Liver (tissue), 9 donors: Measurements from ENCODE around the gene OR3A2. TPM values are rescaled to one million over a fixed set of nuclear protein-coding genes. Genes with fewer than 3 reads are reported as not detected.
"Not testable (repeated sequence)": the region's sequence is repeated elsewhere in the genome, so short reads cannot be mapped to it uniquely, and the experiment has no call there.

Experiments used
- DNase-seq: peaks from one replicate; pipeline ENCODE4 v3.0.0-alpha.2; 2017; ENCODE audit warnings: low spot score
- H3K27ac ChIP-seq, 2 donors: one replicate each; pipeline ENCODE4 v1.7.0; 2013; ENCODE audit warnings: inconsistent platforms in 2 of 2, low read length in 2 of 2, control low read depth in 1 of 2, low read depth in 1 of 2, mild to moderate bottlenecking in 1 of 2
- H3K27me3 ChIP-seq, 4 donors: one replicate each; pipeline versions ENCODE4 v1.6.1 to v1.7.0; 2013; ENCODE audit warnings: low read length in 3 of 4, inconsistent platforms in 1 of 4, mild to moderate bottlenecking in 1 of 4, moderate library complexity in 1 of 4; ENCODE audit not compliant: control insufficient read depth in 4 of 4, insufficient read depth in 4 of 4
- H3K36me3 ChIP-seq, 4 donors: one replicate each; pipeline versions ENCODE4 v1.6.1 to v1.7.0; 2013; ENCODE audit warnings: low read length in 3 of 4, mild to moderate bottlenecking in 3 of 4, low read depth in 1 of 4, moderate library complexity in 1 of 4; ENCODE audit not compliant: control insufficient read depth in 4 of 4, insufficient read depth in 3 of 4
- H3K4me1 ChIP-seq, 4 donors: one replicate each; pipeline versions ENCODE4 v1.6.1 to v1.7.0; 2013; ENCODE audit warnings: low read length in 3 of 4, mild to moderate bottlenecking in 3 of 4, moderate library complexity in 1 of 4; ENCODE audit not compliant: control insufficient read depth in 4 of 4, insufficient read depth in 4 of 4
- H3K4me3 ChIP-seq, 3 donors: one replicate each; pipeline versions ENCODE4 v1.6.1 to v1.7.0; 2013; ENCODE audit warnings: low read length in 3 of 3, control low read depth in 1 of 3, low read depth in 1 of 3, mild to moderate bottlenecking in 1 of 3
- H3K9ac ChIP-seq, 2 donors: one replicate each; pipeline ENCODE4 v1.7.0; 2013; ENCODE audit warnings: low read length in 2 of 2, mild to moderate bottlenecking in 2 of 2, moderate library complexity in 2 of 2, control low read depth in 1 of 2, low read depth in 1 of 2
- H3K9me3 ChIP-seq, 4 donors: one replicate each; pipeline versions ENCODE4 v1.6.1 to v1.7.0; 2013; ENCODE audit warnings: low read length in 3 of 4; ENCODE audit not compliant: control insufficient read depth in 4 of 4
- ATF3 ChIP-seq: IDR thresholded peaks from 2 replicates; pipeline ENCODE4 v1.6.1; 2016; ENCODE audit warnings: antibody characterized with exemption
- CTCF ChIP-seq: fragments of 150-350 bp; IDR thresholded peaks from 2 replicates; pipeline ENCODE4 v1.5.1; 2017; ENCODE audit warnings: improper control_type of control experiment, low read depth, low read length; ENCODE audit not compliant: missing input control
- FOXA2 ChIP-seq: IDR thresholded peaks from 2 replicates; pipeline ENCODE4 v1.6.1; 2016; ENCODE audit warnings: antibody characterized with exemption
- GABPA ChIP-seq, 2 donors: IDR thresholded peaks in 1 of 2; conservative IDR thresholded peaks in 1 of 2; 2 replicates each; pipeline ENCODE4 v1.6.1; 2016; ENCODE audit warnings: antibody characterized with exemption in 2 of 2, mild to moderate bottlenecking in 1 of 2, moderate library complexity in 1 of 2
- HNF4A ChIP-seq, 2 donors: conservative IDR thresholded peaks; 2 replicates each; pipeline ENCODE4 v1.6.1; 2016; ENCODE audit warnings: antibody characterized with exemption in 2 of 2, mild to moderate bottlenecking in 2 of 2
- HNF4G ChIP-seq: IDR thresholded peaks from 2 replicates; pipeline ENCODE4 v1.6.1; 2016; ENCODE audit warnings: antibody characterized with exemption
- JUND ChIP-seq, 2 donors: IDR thresholded peaks; 2 replicates each; pipeline ENCODE4 v1.6.1; 2016; ENCODE audit warnings: antibody characterized with exemption in 2 of 2
- MAX ChIP-seq: IDR thresholded peaks from 2 replicates; pipeline ENCODE4 v1.6.1; 2016; ENCODE audit warnings: antibody characterized with exemption
- NR2F2 ChIP-seq: IDR thresholded peaks from 2 replicates; pipeline ENCODE4 v1.6.1; 2016; ENCODE audit warnings: antibody characterized with exemption
- RAD21 ChIP-seq, 2 donors: IDR thresholded peaks; 2 replicates each; pipeline ENCODE4 v1.6.1; 2016; ENCODE audit warnings: antibody characterized with exemption in 2 of 2, mild to moderate bottlenecking in 2 of 2
- REST ChIP-seq: IDR thresholded peaks from 2 replicates; pipeline ENCODE4 v1.6.1; 2016; ENCODE audit warnings: antibody characterized with exemption, mild to moderate bottlenecking
- SP1 ChIP-seq: IDR thresholded peaks from 2 replicates; pipeline ENCODE4 v1.6.1; 2018; ENCODE audit warnings: antibody characterized with exemption, mild to moderate bottlenecking
- TAF1 ChIP-seq: conservative IDR thresholded peaks from 2 replicates; pipeline ENCODE4 v1.6.1; 2016; ENCODE audit warnings: antibody characterized with exemption, mild to moderate bottlenecking
- YY1 ChIP-seq: IDR thresholded peaks from 2 replicates; pipeline ENCODE4 v1.6.1; 2016; ENCODE audit warnings: antibody characterized with exemption, mild to moderate bottlenecking
- WGBS: extraction: QIAGEN DNeasy Blood & Tissue Kit; methylation state at CpG from one replicate; pipeline ENCODE4 v1.1.7; 2013; 5-methylcytosine and 5-hydroxymethylcytosine counted together
- polyA plus RNA-seq, 2 donors: library from polyadenylated mRNA; stranded (reverse) in 1 of 2; unstranded in 1 of 2; fragments of 200-250 nt in 1 of 2; fragments of >200 nt in 1 of 2; fragmentation: Nextera tagmentation in 1 of 2; extraction: Ambion mirVana in 1 of 2; gene quantifications; one replicate each; pipeline versions ENCODE4 v1.2.1 to v1.2.3, GENCODE V29; 2013 to 2015
- total RNA-seq, 2 donors: library from RNA; depleted of rRNA; stranded (reverse); fragments of >200 nt; gene quantifications; one replicate each; pipeline ENCODE4 v1.2.3, GENCODE V29; 2014
- donor health status: healthy.
- donor health status: healthy.
- donor health status: healthy.
- donor health status: healthy.
- donor health status: healthy.

Gene OR3A2
- total and polyA plus RNA-seq, 4 donors: not detected

GRCh38 chr17:3260163-3260562, 125.9 kb downstream of the OR3A2 start:
- no peak overlapping the region for H3K4me3 ChIP-seq
- H3K9me3 ChIP-seq: no peaks in the 10 kb centered on the region
- H3K4me1 ChIP-seq: no peaks in the 10 kb centered on the region
- no peaks in the 10 kb centered on the region for H3K27me3 ChIP-seq
- 82% methylated on average over 1 of the region's 1 CpG for WGBS
- H3K36me3 ChIP-seq: no peaks in the 10 kb centered on the region
- no peak overlapping the region for H3K9ac ChIP-seq
- TF ChIP-seq SP1 (no peak), REST (no peak), RAD21 (IDR thresholded peaks at IDR 0.05) (no peak)
- DNase-seq: no peak
- no peak overlapping the region for H3K27ac ChIP-seq

- WGBS: 85% methylated on average over 8 of the region's 8 CpGs
- H3K9me3 ChIP-seq: no peaks in the 10 kb centered on the region
- H3K27me3 ChIP-seq: no peaks in the 10 kb centered on the region
- no peak for TF ChIP-seq HNF4A (conservative IDR thresholded peaks at IDR 0.05)
- TF ChIP-seq FOXA2: no peak
- TF ChIP-seq REST: no peak
- TF ChIP-seq GABPA (IDR thresholded peaks at IDR 0.05 in 1 of 2, conservative IDR thresholded peaks at IDR 0.05 in 1 of 2): no peak
- TF ChIP-seq TAF1: no peak
- no peak for TF ChIP-seq SP1
- TF ChIP-seq RAD21 (IDR thresholded peaks at IDR 0.05): no peak
- TF ChIP-seq YY1: no peak
- TF ChIP-seq CTCF: no peak
- no peak for TF ChIP-seq ATF3
- no peak for TF ChIP-seq HNF4G
- TF ChIP-seq MAX: no peak
- TF ChIP-seq JUND (IDR thresholded peaks at IDR 0.05): no peak
- no peak for TF ChIP-seq NR2F2
- H3K27ac ChIP-seq: no peak overlapping the region
- no peak for DNase-seq
- H3K4me3 ChIP-seq: no peak overlapping the region
- H3K36me3 ChIP-seq: no peaks in the 10 kb centered on the region
- H3K9ac ChIP-seq: no peak overlapping the region
- no peaks in the 10 kb centered on the region for H3K4me1 ChIP-seq
Measured at GRCh38 chr17:3256575-3256974, 129.5 kb downstream of the OR3A2 start.

- H3K4me1 ChIP-seq, H3K36me3 ChIP-seq, H3K9ac ChIP-seq, H3K27me3 ChIP-seq, H3K27ac ChIP-seq, H3K9me3 ChIP-seq, DNase-seq, H3K4me3 ChIP-seq: not testable (repeated sequence)
- 81% methylated on average over 1 of the region's 2 CpGs for WGBS
Measured at GRCh38 chr17:3249013-3249412, 137.1 kb downstream of the OR3A2 start.

GRCh38 chr17:3244841-3245240, 141.3 kb downstream of the OR3A2 start:
- not testable (repeated sequence) for H3K4me3 ChIP-seq, H3K9ac ChIP-seq, DNase-seq, H3K36me3 ChIP-seq, H3K4me1 ChIP-seq, H3K27me3 ChIP-seq, H3K9me3 ChIP-seq, H3K27ac ChIP-seq
- WGBS: 21% methylated on average over 1 of the region's 1 CpG
